Thymus (tissue), 11 donors: ENCODE results near the gene XPNPEP3. TPM values are rescaled to one million over a fixed set of nuclear protein-coding genes. Genes with fewer than 3 reads are reported as not detected.

Experiments used
- DNase-seq, 9 donors: peaks; one replicate each; pipeline ENCODE4 v3.0.0-alpha.2; 2013; ENCODE audit warnings: low spot score in 9 of 9, low read depth in 6 of 9, missing footprints in 1 of 9
- H3K27ac ChIP-seq, 2 donors: one replicate each; pipeline ENCODE4 v1.5.1; 2013; ENCODE audit warnings: control low read depth in 1 of 2, low read depth in 1 of 2, low read length in 1 of 2, mild to moderate bottlenecking in 1 of 2, moderate library complexity in 1 of 2
- H3K27me3 ChIP-seq, 2 donors: one replicate each; pipeline ENCODE4 v1.5.1; 2013; ENCODE audit warnings: low read length in 1 of 2; ENCODE audit not compliant: control insufficient read depth in 2 of 2, insufficient read depth in 1 of 2
- H3K36me3 ChIP-seq, 2 donors: one replicate each; pipeline ENCODE4 v1.5.1; 2013; ENCODE audit warnings: low read length in 1 of 2, mild to moderate bottlenecking in 1 of 2, moderate library complexity in 1 of 2; ENCODE audit not compliant: control insufficient read depth in 2 of 2, insufficient read depth in 2 of 2
- H3K4me1 ChIP-seq, 2 donors: one replicate each; pipeline ENCODE4 v1.5.1; 2013; ENCODE audit warnings: low read length in 2 of 2; ENCODE audit not compliant: control insufficient read depth in 2 of 2, insufficient read depth in 2 of 2
- H3K4me3 ChIP-seq, 2 donors: one replicate each; pipeline ENCODE4 v1.5.1; 2013; ENCODE audit warnings: low read length in 2 of 2, control low read depth in 1 of 2, mild to moderate bottlenecking in 1 of 2
- H3K9me3 ChIP-seq, 2 donors: one replicate each; pipeline ENCODE4 v1.5.1; 2013; ENCODE audit warnings: low read length in 1 of 2, mild to moderate bottlenecking in 1 of 2; ENCODE audit not compliant: control insufficient read depth in 2 of 2, insufficient read depth in 1 of 2
- WGBS: extraction: QIAGEN DNeasy Blood & Tissue Kit; methylation state at CpG from one replicate; pipeline ENCODE4 v1.1.7; 2013; 5-methylcytosine and 5-hydroxymethylcytosine counted together
- polyA plus RNA-seq: library from polyadenylated mRNA; stranded (reverse); fragments of 200-250 nt; gene quantifications from one replicate; pipeline ENCODE4 v1.2.3, GENCODE V29; 2013
- total RNA-seq: library from RNA; stranded (reverse); fragments of 120-200 nt; gene quantifications from one replicate; pipeline ENCODE4 v1.2.4, GENCODE V29; 2013
- donor health status: healthy.

Gene XPNPEP3
- total and polyA plus RNA-seq, 2 donors = 6.1 to 7.1 TPM

DNA sequence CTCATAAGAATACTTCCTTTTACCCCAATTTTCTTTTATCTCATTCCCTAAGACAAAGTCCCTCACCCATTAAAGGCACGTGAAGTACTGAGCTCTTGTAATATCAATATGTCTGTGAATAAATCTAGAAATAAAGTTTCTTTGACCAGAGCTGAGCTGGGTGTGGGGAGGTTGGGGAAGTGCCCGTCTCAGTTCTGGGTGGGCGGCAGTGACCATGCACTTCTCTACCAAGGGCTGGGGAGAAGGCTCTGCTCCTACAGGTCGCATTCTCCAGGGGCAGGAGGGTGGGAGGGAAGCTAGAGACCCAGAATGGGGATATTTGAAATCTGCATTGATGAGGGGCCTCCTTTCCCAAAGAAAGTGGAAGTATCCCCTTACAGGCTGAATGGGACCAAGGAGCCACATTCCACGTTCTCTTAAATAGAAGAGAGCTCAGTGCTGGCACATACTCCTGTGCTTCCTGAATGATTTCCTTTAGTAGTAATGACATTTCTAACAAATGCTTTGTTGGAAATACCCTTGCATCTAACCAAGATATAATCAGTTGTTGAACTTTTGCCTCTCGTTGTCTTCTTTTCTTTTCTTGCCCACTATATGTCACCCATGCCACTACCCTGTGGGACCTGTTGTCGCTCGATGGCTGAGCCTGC, 110.3 kb downstream of the XPNPEP3 start:
- Histone ChIP-seq H3K36me3 (peaks cover 56 to 83% of the 10 kb centered on the region in 2 donors), H3K4me3 (no peak overlapping the region), H3K27ac (peak overlapping the region in 1 of 2 donors; percentile 31), H3K9me3 (no peaks in the 10 kb centered on the region), H3K4me1 (no peaks in the 10 kb centered on the region), H3K27me3 (no peaks in the 10 kb centered on the region)
- WGBS = 96% methylated on average over 8 of the region's 8 CpGs
- DNase-seq = no peak

DNA sequence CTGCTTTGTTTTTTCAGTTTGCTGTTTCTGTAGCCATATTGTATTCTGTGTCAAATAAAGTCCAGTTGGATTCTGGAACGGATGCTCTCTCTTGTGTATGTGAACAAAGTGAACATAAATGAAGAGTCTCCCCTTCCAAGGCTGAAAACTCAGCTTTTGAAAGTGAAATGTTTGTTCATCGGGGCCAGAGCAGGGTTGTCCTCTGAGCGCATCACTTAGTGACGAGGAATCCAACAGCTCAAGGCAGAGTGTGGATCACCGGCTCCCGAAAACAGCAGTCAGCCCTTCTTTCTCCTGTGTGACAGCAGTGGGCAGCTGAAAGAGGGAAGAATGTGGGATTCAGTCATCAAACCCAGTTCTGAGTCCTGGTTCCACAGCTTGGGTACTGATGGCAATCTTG, 115.6 kb downstream of the XPNPEP3 start:
- H3K4me1 ChIP-seq = no peaks in the 10 kb centered on the region
- no peaks in the 10 kb centered on the region for H3K9me3 ChIP-seq
- H3K27ac ChIP-seq = no peak overlapping the region
- H3K27me3 ChIP-seq = no peaks in the 10 kb centered on the region
- whole genome bisulfite sequencing = 98% methylated on average over 6 of the region's 6 CpGs
- H3K4me3 ChIP-seq = no peak overlapping the region
- no peak for DNase-seq
- peaks cover 36 to 50% of the 10 kb centered on the region in 2 donors for H3K36me3 ChIP-seq

DNA sequence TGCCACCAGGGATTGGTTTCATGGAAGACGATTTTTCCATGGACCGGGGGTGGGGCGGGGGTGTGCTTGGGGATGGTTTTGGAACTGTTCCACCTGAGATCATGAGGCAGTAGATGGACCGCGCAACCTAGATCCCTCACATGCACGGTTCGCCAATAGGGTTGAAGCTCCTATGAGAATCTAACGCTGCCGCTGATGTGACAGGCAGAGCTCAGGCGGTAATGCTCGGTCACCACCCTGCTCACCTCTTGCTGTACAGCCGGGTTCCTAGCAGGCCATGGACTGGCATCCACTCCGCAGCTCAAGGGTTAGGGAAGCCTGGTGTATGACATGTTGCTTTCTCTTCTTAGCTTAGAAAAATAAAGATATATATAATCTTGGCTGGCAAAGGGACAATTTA, 116.2 kb downstream of the XPNPEP3 start:
- WGBS = 98% methylated on average over 13 of the region's 13 CpGs
- H3K4me1 ChIP-seq = no peaks in the 10 kb centered on the region
- DNase-seq = no peak
- no peaks in the 10 kb centered on the region for H3K27me3 ChIP-seq
- H3K9me3 ChIP-seq = no peaks in the 10 kb centered on the region
- H3K4me3 ChIP-seq = no peak overlapping the region
- H3K36me3 ChIP-seq = peaks cover 30 to 44% of the 10 kb centered on the region in 2 donors
- H3K27ac ChIP-seq = no peak overlapping the region

DNA sequence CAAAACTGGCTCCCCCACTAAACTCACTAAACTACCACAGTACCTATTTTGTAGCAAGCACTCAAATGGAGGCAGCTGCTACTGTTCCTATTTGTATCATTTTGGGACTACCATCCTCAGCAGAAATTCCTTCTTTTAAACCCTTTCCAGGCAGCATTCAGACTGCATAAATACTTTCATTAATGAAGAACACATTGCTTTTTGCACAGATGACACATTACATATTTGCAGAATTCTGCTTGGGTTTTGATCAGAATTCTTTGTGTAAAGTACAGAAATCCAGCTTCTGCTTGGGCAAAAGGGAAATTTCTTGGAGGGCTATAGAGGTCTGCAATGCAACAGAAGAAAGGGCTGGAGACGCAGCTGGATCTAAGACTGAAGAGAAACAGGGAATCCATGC, 118.4 kb downstream of the XPNPEP3 start:
- no peaks in the 10 kb centered on the region for H3K9me3 ChIP-seq
- no peak overlapping the region for H3K27ac ChIP-seq
- H3K4me1 ChIP-seq = no peaks in the 10 kb centered on the region
- DNase-seq = no peak
- no peak overlapping the region for H3K4me3 ChIP-seq
- WGBS = 96% methylated on average over 1 of the region's 1 CpG
- no peaks in the 10 kb centered on the region for H3K27me3 ChIP-seq
- peaks cover 20 to 28% of the 10 kb centered on the region in 2 donors for H3K36me3 ChIP-seq

DNA sequence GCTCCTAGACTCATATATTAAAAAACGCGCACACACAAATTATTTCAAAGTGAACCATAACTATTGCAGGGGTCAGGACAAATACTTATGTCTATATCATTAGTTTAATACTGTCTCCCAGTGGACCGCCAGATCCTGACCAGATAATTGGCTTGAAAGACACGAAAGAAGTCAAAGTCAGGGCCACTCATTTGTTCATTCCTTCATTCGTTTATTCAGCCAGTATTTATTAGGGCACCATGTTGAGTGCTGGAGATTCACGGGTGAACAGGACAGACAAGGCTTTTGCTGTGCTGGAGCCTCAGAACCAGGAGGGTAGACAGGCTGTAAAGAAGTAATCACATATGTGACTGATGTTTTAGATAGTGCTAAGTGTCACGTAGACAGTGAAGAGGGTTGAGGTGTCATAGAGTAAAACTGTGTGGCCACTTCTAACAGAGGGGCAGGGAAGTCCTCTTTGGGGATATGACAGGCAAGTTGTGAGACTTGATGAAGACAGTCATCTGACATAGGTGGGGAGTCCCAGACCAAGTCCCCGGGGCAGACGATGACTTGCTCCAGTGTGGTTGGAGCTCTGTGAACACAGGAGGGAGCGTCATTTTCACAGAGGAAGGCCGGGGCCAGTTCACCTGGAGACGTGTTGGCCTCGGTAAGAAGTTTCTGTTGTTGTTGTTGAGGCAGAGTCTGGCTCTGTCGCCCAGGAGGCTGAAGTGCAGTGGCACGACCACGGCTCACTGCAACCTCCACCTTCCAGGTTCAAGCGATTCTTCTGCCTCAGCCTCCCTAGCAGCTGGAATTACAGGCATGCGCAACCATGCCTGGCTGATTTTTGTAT, 120.1 kb downstream of the XPNPEP3 start:
- peaks cover 12 to 14% of the 10 kb centered on the region in 2 donors for H3K36me3 ChIP-seq
- H3K9me3 ChIP-seq = no peaks in the 10 kb centered on the region
- H3K4me3 ChIP-seq = no peak overlapping the region
- 97% methylated on average over 18 of the region's 18 CpGs for WGBS
- no peak for DNase-seq
- no peak overlapping the region for H3K27ac ChIP-seq
- no peaks in the 10 kb centered on the region for H3K4me1 ChIP-seq
- no peaks in the 10 kb centered on the region for H3K27me3 ChIP-seq

DNA sequence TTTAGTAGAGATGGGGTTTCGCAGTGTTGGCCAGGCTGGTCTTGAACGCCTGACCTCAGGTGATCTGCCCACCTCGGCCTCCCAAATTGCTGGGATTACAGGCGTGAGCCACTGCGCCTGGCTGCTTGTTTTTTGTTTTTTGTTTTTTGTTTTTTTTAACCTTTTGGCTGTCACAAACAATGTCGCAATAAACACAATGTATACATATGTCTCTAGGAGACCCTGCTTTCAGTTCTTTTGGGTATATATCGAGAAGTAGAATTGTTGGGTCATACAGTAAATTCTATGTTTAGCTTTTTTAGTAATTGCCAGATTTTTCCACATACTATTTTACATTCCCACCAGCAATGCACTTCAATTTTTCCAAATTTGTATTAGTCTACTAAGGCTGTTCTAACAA, 122.2 kb downstream of the XPNPEP3 start:
- no peak overlapping the region for H3K27ac ChIP-seq
- no peak overlapping the region for H3K4me3 ChIP-seq
- no peak for DNase-seq
- H3K4me1 ChIP-seq = no peaks in the 10 kb centered on the region
- no peaks in the 10 kb centered on the region for H3K27me3 ChIP-seq
- WGBS = 98% methylated on average over 7 of the region's 7 CpGs
- no peaks in the 10 kb centered on the region for H3K9me3 ChIP-seq
- no peaks in the 10 kb centered on the region for H3K36me3 ChIP-seq

DNA sequence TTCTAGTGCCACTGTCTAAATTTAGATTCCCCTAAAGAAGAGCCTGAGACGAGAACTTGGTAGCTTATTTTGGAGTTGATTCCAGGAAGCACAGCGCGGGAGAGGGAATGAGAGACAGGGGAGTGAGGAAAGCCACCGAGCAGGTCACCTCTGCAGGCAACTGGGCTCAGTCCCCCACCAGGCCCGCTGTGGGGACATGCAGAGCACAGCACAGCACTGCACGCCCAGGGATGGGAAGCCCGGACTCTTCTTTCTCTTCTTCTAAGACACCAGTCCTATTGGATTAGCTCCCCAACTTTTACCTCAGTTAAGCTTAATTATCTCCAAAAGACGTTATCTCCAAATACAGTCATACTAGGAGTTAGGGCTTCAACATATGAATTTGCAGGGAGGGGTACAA, 122.9 kb downstream of the XPNPEP3 start:
- H3K4me3 ChIP-seq = no peak overlapping the region
- no peak overlapping the region for H3K27ac ChIP-seq
- WGBS = 96% methylated on average over 8 of the region's 8 CpGs
- no peaks in the 10 kb centered on the region for H3K27me3 ChIP-seq
- no peak for DNase-seq
- no peaks in the 10 kb centered on the region for H3K4me1 ChIP-seq
- H3K36me3 ChIP-seq = no peaks in the 10 kb centered on the region
- no peaks in the 10 kb centered on the region for H3K9me3 ChIP-seq

Other genes with a start within 250 kb of the XPNPEP3 start
- 16.8 TPM for gene MRTFA, start 220.4 kb upstream of the XPNPEP3 start, total RNA-seq
- 37.0 TPM for gene MRTFA, start 220.4 kb upstream of the XPNPEP3 start, polyA plus RNA-seq
- gene MCHR1, start 177.7 kb upstream of the XPNPEP3 start, total RNA-seq = 0.24 TPM
- gene MCHR1, start 177.7 kb upstream of the XPNPEP3 start, polyA plus RNA-seq = 0.39 TPM
- gene SLC25A17, start 37.8 kb upstream of the XPNPEP3 start, total RNA-seq = 20.2 TPM
- gene SLC25A17, start 37.8 kb upstream of the XPNPEP3 start, polyA plus RNA-seq = 23.0 TPM
- gene ST13, start 509 bp upstream of the XPNPEP3 start, total RNA-seq = 240 TPM
- 121 TPM for gene ST13, start 509 bp upstream of the XPNPEP3 start, polyA plus RNA-seq
- not detected for gene DNAJB7, start 5.0 kb downstream of the XPNPEP3 start, total RNA-seq
- not detected for gene DNAJB7, start 5.0 kb downstream of the XPNPEP3 start, polyA plus RNA-seq
- 86.9 TPM for gene RBX1, start 94.2 kb downstream of the XPNPEP3 start, total RNA-seq
- 87.6 TPM for gene RBX1, start 94.2 kb downstream of the XPNPEP3 start, polyA plus RNA-seq
- gene EP300, start 235.4 kb downstream of the XPNPEP3 start, total RNA-seq = 17.1 TPM
- 11.1 TPM for gene EP300, start 235.4 kb downstream of the XPNPEP3 start, polyA plus RNA-seq